H1 (cell line): Measurements from ENCODE around the gene KCNC3. TPM values are rescaled to one million over a fixed set of nuclear protein-coding genes. Genes with fewer than 3 reads are reported as not detected.

Source experiments
- CTCF ChIA-PET: fragments of 300-600 bp; sonication (Branson Sonifier 250); formaldehyde crosslinking; loops from one replicate; lab custom pipeline; 2021; ENCODE audit not compliant: partially characterized antibody; lab: Charles Lee
- POLR2A ChIA-PET: fragments of 300-600 bp; sonication (Branson Sonifier 250); formaldehyde crosslinking; loops from one replicate; lab custom pipeline; 2021; ENCODE audit warnings: inconsistent platforms; ENCODE audit not compliant: partially characterized antibody; lab: Charles Lee
- DNase-seq, 2 experiments: peaks; one replicate each; pipeline versions ENCODE4 v3.0.0 to v3.0.0-alpha.2; 2010 to 2022; ENCODE audit warnings: low spot score in 2 of 2, low read depth in 1 of 2, mixed read lengths in 1 of 2
- FAIRE-seq: peaks from 2 replicates; lab custom pipeline; 2011; peaks lifted over from hg19 to GRCh38; lab: Jason Lieb, UNC
- H2AFZ ChIP-seq: 2 replicates; pipeline ENCODE4 v1.8.1; 2012; ENCODE audit warnings: low read length, inconsistent platforms
- H2AK5ac ChIP-seq: 2 replicates; pipeline ENCODE4 v1.6.1; 2013; ENCODE audit warnings: low read depth, low read length
- H2BK120ac ChIP-seq: replicated peaks from 2 replicates; pipeline ENCODE3; 2013; ENCODE audit warnings: low read depth, low read length, inconsistent platforms
- H2BK12ac ChIP-seq: 2 replicates; pipeline ENCODE4 v1.6.1; 2013; ENCODE audit warnings: low read depth, low read length
- H2BK15ac ChIP-seq: 2 replicates; pipeline ENCODE4 v1.6.1; 2013; ENCODE audit warnings: low read length
- H2BK20ac ChIP-seq: 2 replicates; pipeline ENCODE4 v1.6.1; 2013; ENCODE audit warnings: low read length
- H2BK5ac ChIP-seq: 2 replicates; pipeline ENCODE4 v1.6.1; 2013; ENCODE audit warnings: low read depth, low read length
- H3K14ac ChIP-seq: 2 replicates; pipeline ENCODE4 v1.6.1; 2013; ENCODE audit warnings: inconsistent platforms; ENCODE audit not compliant: insufficient read length
- H3K18ac ChIP-seq: 2 replicates; pipeline ENCODE4 v1.6.1; 2013; ENCODE audit warnings: low read length; ENCODE audit errors: extremely low read depth
- H3K23ac ChIP-seq: 2 replicates; pipeline ENCODE4 v1.6.1; 2013; ENCODE audit warnings: inconsistent platforms; ENCODE audit not compliant: insufficient read length
- H3K23me2 ChIP-seq: 2 replicates; pipeline ENCODE4 v1.6.1; 2013; ENCODE audit warnings: low read depth, low read length
- H3K27ac ChIP-seq: 2 replicates; pipeline ENCODE4 v1.6.1; 2011; ENCODE audit warnings: low read depth, low read length, inconsistent platforms
- H3K27me3 ChIP-seq, 4 experiments: replicated peaks in 1 of 4; 1 replicate in 1 of 4; 2 replicates in 3 of 4; pipeline versions ENCODE4 v1.6.1 to v1.8.1; 2011 to 2013; ENCODE audit warnings: low read length in 3 of 4, mild to moderate bottlenecking in 3 of 4, inconsistent platforms in 2 of 4, mixed read lengths in 2 of 4, moderate library complexity in 1 of 4; ENCODE audit not compliant: control insufficient read depth in 3 of 4, insufficient read depth in 3 of 4; ENCODE audit errors: extremely low read depth in 1 of 4
- H3K36me3 ChIP-seq, 4 experiments: 2 replicates each; pipeline versions ENCODE4 v1.6.1 to v1.8.1; 2011 to 2013; ENCODE audit warnings: mild to moderate bottlenecking in 4 of 4, low read length in 3 of 4, moderate library complexity in 2 of 4, control low read depth in 1 of 4, inconsistent platforms in 1 of 4; ENCODE audit not compliant: insufficient read depth in 4 of 4, control insufficient read depth in 2 of 4
- H3K4ac ChIP-seq: replicated peaks from 2 replicates; pipeline ENCODE3; 2013; ENCODE audit warnings: low read length, low read depth, mixed read lengths, inconsistent platforms; ENCODE audit not compliant: insufficient read length
- H3K4me1 ChIP-seq, 4 experiments: replicated peaks in 1 of 4; 1 replicate in 1 of 4; 2 replicates in 3 of 4; pipeline versions ENCODE4 v1.6.1 to v1.8.1; 2011 to 2013; ENCODE audit warnings: low read length in 3 of 4, inconsistent platforms in 2 of 4, mixed read lengths in 1 of 4; ENCODE audit not compliant: insufficient read depth in 4 of 4, control insufficient read depth in 3 of 4
- H3K4me2 ChIP-seq, 2 experiments: 2 replicates each; pipeline versions ENCODE4 v1.6.1 to v1.8.1; 2011 to 2013; ENCODE audit warnings: low read depth in 2 of 2, low read length in 2 of 2, control low read depth in 1 of 2, inconsistent platforms in 1 of 2, mild to moderate bottlenecking in 1 of 2; ENCODE audit not compliant: insufficient read depth in 1 of 2
- H3K4me3 ChIP-seq, 4 experiments: fragments of 200-600, 300-600 bp in 1 of 4; sonication (generic), shearing (Covaris generic), sonication (Bioruptor Twin) in 1 of 4; 2 replicates each; pipeline versions ENCODE4 v1.5.1 to v1.8.1; 2011 to 2016; ENCODE audit warnings: low read length in 4 of 4, low read depth in 3 of 4, control low read depth in 2 of 4, inconsistent platforms in 2 of 4, mild to moderate bottlenecking in 2 of 4, mixed read lengths in 1 of 4, moderate library complexity in 1 of 4; ENCODE audit not compliant: insufficient read depth in 2 of 4; ENCODE audit errors: extremely low read depth in 1 of 4
- H3K56ac ChIP-seq: replicated peaks from 2 replicates; pipeline ENCODE3; 2013; ENCODE audit warnings: low read depth, mild to moderate bottlenecking, mixed read lengths, low read length, inconsistent platforms; ENCODE audit not compliant: insufficient read length
- H3K79me1 ChIP-seq: 2 replicates; pipeline ENCODE4 v1.6.1; 2013; ENCODE audit warnings: low read depth, low read length, control low read depth
- H3K79me2 ChIP-seq, 2 experiments: 2 replicates each; pipeline versions ENCODE4 v1.6.1 to v1.8.1; 2012 to 2013; ENCODE audit warnings: low read length in 2 of 2, mild to moderate bottlenecking in 2 of 2, inconsistent platforms in 1 of 2; ENCODE audit not compliant: insufficient read depth in 2 of 2, control insufficient read depth in 1 of 2
- H3K9ac ChIP-seq, 4 experiments: replicated peaks in 1 of 4; 1 replicate in 1 of 4; 2 replicates in 3 of 4; pipeline versions ENCODE4 v1.6.1 to v1.8.1; 2011 to 2013; ENCODE audit warnings: low read depth in 3 of 4, low read length in 3 of 4, control low read depth in 2 of 4, mild to moderate bottlenecking in 2 of 4, moderate library complexity in 2 of 4, inconsistent platforms in 1 of 4; ENCODE audit errors: extremely low read depth in 1 of 4
- H3K9me3 ChIP-seq, 2 experiments: 2 replicates each; pipeline versions ENCODE4 v1.6.1 to v1.8.1; 2012 to 2013; ENCODE audit warnings: mild to moderate bottlenecking in 2 of 2, moderate library complexity in 2 of 2, control low read depth in 1 of 2, inconsistent platforms in 1 of 2, low read depth in 1 of 2, low read length in 1 of 2, mixed read lengths in 1 of 2; ENCODE audit not compliant: insufficient read depth in 2 of 2
- H4K20me1 ChIP-seq, 2 experiments: replicated peaks in 1 of 2; 2 replicates each; pipeline versions ENCODE3 to v1.8.1; 2011 to 2013; ENCODE audit warnings: inconsistent platforms in 2 of 2, low read length in 2 of 2, mild to moderate bottlenecking in 1 of 2; ENCODE audit not compliant: insufficient read depth in 2 of 2, control insufficient read depth in 1 of 2
- H4K5ac ChIP-seq: 2 replicates; pipeline ENCODE4 v1.6.1; 2013; ENCODE audit warnings: low read length, low read depth, mixed read lengths, inconsistent platforms; ENCODE audit not compliant: insufficient read length
- H4K8ac ChIP-seq: 2 replicates; pipeline ENCODE4 v1.8.0; 2013; ENCODE audit warnings: mild to moderate bottlenecking, moderate library complexity, low read length, inconsistent platforms; ENCODE audit not compliant: insufficient read depth; ENCODE audit errors: extremely low read depth
- H4K91ac ChIP-seq: replicated peaks from 2 replicates; pipeline ENCODE3; 2013; ENCODE audit warnings: low read length, mixed read lengths, inconsistent platforms; ENCODE audit not compliant: insufficient read length
- BRCA1 ChIP-seq: IDR thresholded peaks from 2 replicates; pipeline ENCODE4 v1.6.1; 2012; ENCODE audit warnings: low read depth, low read length, improper control_type of control experiment
- CEBPB ChIP-seq: IDR thresholded peaks from 2 replicates; pipeline ENCODE4 v1.6.1; 2012; ENCODE audit warnings: low read depth, low read length
- CTBP2 ChIP-seq: IDR thresholded peaks from 2 replicates; pipeline ENCODE4 v1.7.0; 2011; ENCODE audit warnings: borderline replicate concordance, mild to moderate bottlenecking, moderate library complexity, mixed read lengths, low read length; ENCODE audit not compliant: insufficient read depth, insufficient read length
- GABPA ChIP-seq: IDR thresholded peaks from 2 replicates; pipeline ENCODE4 v1.6.1; 2011; ENCODE audit warnings: mild to moderate bottlenecking, low read length, moderate library complexity, borderline replicate concordance; ENCODE audit not compliant: insufficient read depth
- JUN ChIP-seq: IDR thresholded peaks from 2 replicates; pipeline ENCODE4 v1.6.1; 2011; ENCODE audit warnings: low read depth, mild to moderate bottlenecking, improper control_type of control experiment, low read length
- MAFK ChIP-seq: IDR thresholded peaks from 2 replicates; pipeline ENCODE4 v1.6.1; 2012; ENCODE audit warnings: low read depth, mild to moderate bottlenecking, improper control_type of control experiment, low read length
- POLR2A ChIP-seq, 2 experiments: IDR thresholded peaks; 1 replicate in 1 of 2; 2 replicates in 1 of 2; pipeline ENCODE4 v1.6.1; 2011; ENCODE audit warnings: low read depth in 2 of 2, low read length in 2 of 2, mild to moderate bottlenecking in 2 of 2; ENCODE audit errors: control extremely low read depth in 1 of 2
- SAP30 ChIP-seq: fragments of 300-600 bp; sonication (generic); IDR thresholded peaks from 2 replicates; pipeline ENCODE4 v1.7.1; 2012; ENCODE audit warnings: low read length, moderate library complexity, mild to moderate bottlenecking, inconsistent platforms; ENCODE audit not compliant: insufficient read depth, insufficient replicate concordance
- SIN3A ChIP-seq, 2 experiments: IDR thresholded peaks in 1 of 2; conservative IDR thresholded peaks in 1 of 2; 2 replicates each; pipeline ENCODE4 v1.6.1; 2011 to 2012; ENCODE audit warnings: low read length in 2 of 2, improper control_type of control experiment in 1 of 2, low read depth in 1 of 2, mild to moderate bottlenecking in 1 of 2
- TBP ChIP-seq: IDR thresholded peaks from 2 replicates; pipeline ENCODE4 v1.6.1; 2011; ENCODE audit warnings: low read depth, low read length, improper control_type of control experiment
- WGBS, 2 experiments: shearing (Covaris generic) in 1 of 2; methylation state at CpG; one replicate each; pipeline versions ENCODE4 v1.1.6 to v1.1.7; 2013 to 2015; ENCODE audit warnings: low lambda C conversion rate in 2 of 2, mixed read lengths in 2 of 2, inconsistent platforms in 1 of 2, low coverage in 1 of 2, missing lambda C conversion rate in 1 of 2; ENCODE audit not compliant: insufficient replicate concordance in 2 of 2, insufficient coverage in 1 of 2, insufficient read length in 1 of 2; ENCODE audit errors: extremely low coverage in 1 of 2, missing lambda C conversion rate in 1 of 2; 5-methylcytosine and 5-hydroxymethylcytosine counted together
- polyA plus RNA-seq, 7 experiments: library from polyadenylated mRNA; depleted of rRNA in 3 of 7; stranded (reverse) in 5 of 7; unstranded in 2 of 7; fragments of >200 nt in 5 of 7; fragments of 200-250 nt in 2 of 7; gene quantifications; 1 replicate in 5 of 7; 2 replicates in 1 of 7; 4 replicates in 1 of 7; pipeline versions ENCODE4 v1.2.1 to v1.2.3, GENCODE V29; 2011 to 2013; ENCODE audit warnings: missing spikeins in 2 of 7, mixed read lengths in 2 of 7
- total RNA-seq: library from RNA; stranded (reverse); fragmentation: NEBNext Ultra II Directional; extraction: Animal tissue kit (Norgen Biotek cat#: 25700); gene quantifications from 2 replicates; pipeline ENCODE4 v1.2.1, GENCODE V29; 2021
- TF ChIP-seq, protein P1 (sequence below): IDR thresholded peaks from 2 replicates; pipeline ENCODE4 v1.6.1; 2011; ENCODE audit warnings: low read depth, mild to moderate bottlenecking, low read length; ENCODE audit not compliant: insufficient read depth

KCNC3 gene
- total and polyA plus RNA-seq, 2 of the 8 experiments (the other 6 are each of a cell fraction or from before 2014, with no cell fraction given), result 3.9 to 7.2 TPM

DNA sequence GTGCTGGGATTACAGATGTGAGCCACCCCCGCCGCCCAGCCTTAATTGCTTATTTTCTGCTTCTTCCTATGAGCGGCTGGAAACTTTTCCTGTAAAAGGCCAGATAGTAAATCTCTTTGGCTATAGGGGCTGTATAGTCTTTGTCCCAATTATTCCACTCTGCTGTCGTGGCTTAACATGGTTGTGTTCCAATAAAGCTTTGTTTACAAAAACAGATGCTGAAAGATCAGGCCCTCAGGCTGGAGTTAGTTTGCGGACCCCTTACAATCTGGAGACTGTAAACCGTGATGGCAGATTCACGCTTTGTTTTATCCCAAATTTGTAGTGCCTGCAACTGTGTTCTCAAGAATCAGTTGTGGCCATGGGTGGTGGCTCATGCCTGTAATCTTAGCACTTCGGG lies 10.7 kb downstream of the KCNC3 start:
- no peak overlapping the region for H2BK5ac ChIP-seq
- 87% methylated on average over 8 of the region's 8 CpGs; no CpG with 5 or more reads in 1 of the 2 experiments for WGBS, 2 experiments
- TF ChIP-seq, protein P1, sequence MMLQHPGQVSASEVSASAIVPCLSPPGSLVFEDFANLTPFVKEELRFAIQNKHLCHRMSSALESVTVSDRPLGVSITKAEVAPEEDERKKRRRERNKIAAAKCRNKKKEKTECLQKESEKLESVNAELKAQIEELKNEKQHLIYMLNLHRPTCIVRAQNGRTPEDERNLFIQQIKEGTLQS, result no peak
- TF ChIP-seq BRCA1 (no peak), CTBP2 (no peak), SIN3A (conservative IDR thresholded peaks at IDR 0.05 in 1 of 2, IDR thresholded peaks at IDR 0.05 in 1 of 2; ENCODE audit: low read depth in 1 of 2, low read length in 2 of 2) (no peak), GABPA (no peak), MAFK (no peak), TBP (no peak), JUN (no peak), SAP30 (no peak), POLR2A (IDR thresholded peaks at IDR 0.05; ENCODE audit: control extremely low read depth in 1 of 2, low read depth in 2 of 2, low read length in 2 of 2) (no peak), CEBPB (no peak)

More for the DNA sequence above, 10.7 kb downstream of the KCNC3 start:
- H3K9me3 ChIP-seq, result no peaks in the 10 kb centered on the region
- no peak overlapping the region for H3K23ac ChIP-seq
- no peaks in the 10 kb centered on the region for H3K79me2 ChIP-seq
- no peak overlapping the region for H4K5ac ChIP-seq
- H2BK120ac ChIP-seq, result no peak overlapping the region
- H2AFZ ChIP-seq, result no peak overlapping the region
- no peak overlapping the region for H3K4me2 ChIP-seq
- H3K36me3 ChIP-seq, result peaks cover under 1 to 10% (median 3%) of the 10 kb centered on the region in 4 experiments; a peak in 5 of 8 replicates
- H3K18ac ChIP-seq, result no peak overlapping the region
- peaks cover 5 to 7% of the 10 kb centered on the region in 2 experiments for H4K20me1 ChIP-seq
- no peak for FAIRE-seq
- H3K79me1 ChIP-seq, result no peaks in the 10 kb centered on the region
- peaks cover 13% of the 10 kb centered on the region for H3K23me2 ChIP-seq
- no peak overlapping the region for H2BK20ac ChIP-seq
- H2BK12ac ChIP-seq, result no peak overlapping the region
- H2BK15ac ChIP-seq, result no peak overlapping the region
- H2AK5ac ChIP-seq, result no peak overlapping the region
- no peak for DNase-seq
- no peak overlapping the region for H3K4ac ChIP-seq
- H4K8ac ChIP-seq, result no peak overlapping the region
- no peak overlapping the region for H3K9ac ChIP-seq
- H3K27me3 ChIP-seq, result no peaks in the 10 kb centered on the region
- no peak overlapping the region for H3K4me3 ChIP-seq
- H3K27ac ChIP-seq, result no peak overlapping the region
- peaks cover 1 to 7% (median 2%) of the 10 kb centered on the region in 4 experiments; a peak in 5 of 7 replicates for H3K4me1 ChIP-seq
- POLR2A ChIA-PET, result interaction anchor here (0.7 to 4.6 kb wide), 2 partner anchors 10 to 11 kb away, joined by 3 to 40 read pairs; partner anchors contain the start of gene KCNC3
- no peak overlapping the region for H3K56ac ChIP-seq
- no peak overlapping the region for H4K91ac ChIP-seq
- CTCF ChIA-PET, result no interaction called here
- no peak overlapping the region for H3K14ac ChIP-seq
